Peyer's patch (tissue), 4 donors: ENCODE data around the gene NOS1AP.

Experiments
- POLR2A ChIP-seq, 2 donors: fragments of 450-650 bp; IDR thresholded peaks; one replicate each; pipeline ENCODE4 v1.5.1; 2017; ENCODE audit warnings: antibody characterized with exemption in 2 of 2, mild to moderate bottlenecking in 2 of 2, moderate library complexity in 2 of 2
- TF ChIP-seq, protein P1 (sequence below), 6 experiments: fragments of 450-650 bp in 4 of 6; fragments of 200-600 bp in 2 of 6; sonication (generic) in 1 of 6; IDR thresholded peaks; one replicate each; pipeline ENCODE4 v1.5.1; 2017 to 2019; ENCODE audit warnings: antibody characterized with exemption in 6 of 6, mild to moderate bottlenecking in 3 of 6, moderate library complexity in 1 of 6

DNA sequence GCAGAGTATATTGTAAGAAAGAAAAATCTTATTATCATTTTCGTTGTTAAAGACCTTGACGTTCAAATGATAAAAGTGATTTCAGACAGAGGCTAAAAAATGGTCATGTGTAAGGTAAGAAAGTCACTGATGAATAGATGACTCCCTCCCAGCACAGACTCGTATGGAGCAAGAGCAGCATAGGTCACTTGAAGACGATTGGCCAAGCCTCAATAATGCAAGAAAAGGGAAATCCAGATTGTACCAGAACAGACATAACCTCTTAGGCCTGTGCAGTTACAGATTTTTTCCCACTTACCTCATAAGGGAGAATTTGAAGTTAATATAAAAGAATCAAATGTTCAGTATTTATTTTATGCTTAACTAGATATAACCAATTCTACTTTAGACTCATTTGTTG, 29.5 kb upstream of the NOS1AP start:
- TF ChIP-seq, protein P1, sequence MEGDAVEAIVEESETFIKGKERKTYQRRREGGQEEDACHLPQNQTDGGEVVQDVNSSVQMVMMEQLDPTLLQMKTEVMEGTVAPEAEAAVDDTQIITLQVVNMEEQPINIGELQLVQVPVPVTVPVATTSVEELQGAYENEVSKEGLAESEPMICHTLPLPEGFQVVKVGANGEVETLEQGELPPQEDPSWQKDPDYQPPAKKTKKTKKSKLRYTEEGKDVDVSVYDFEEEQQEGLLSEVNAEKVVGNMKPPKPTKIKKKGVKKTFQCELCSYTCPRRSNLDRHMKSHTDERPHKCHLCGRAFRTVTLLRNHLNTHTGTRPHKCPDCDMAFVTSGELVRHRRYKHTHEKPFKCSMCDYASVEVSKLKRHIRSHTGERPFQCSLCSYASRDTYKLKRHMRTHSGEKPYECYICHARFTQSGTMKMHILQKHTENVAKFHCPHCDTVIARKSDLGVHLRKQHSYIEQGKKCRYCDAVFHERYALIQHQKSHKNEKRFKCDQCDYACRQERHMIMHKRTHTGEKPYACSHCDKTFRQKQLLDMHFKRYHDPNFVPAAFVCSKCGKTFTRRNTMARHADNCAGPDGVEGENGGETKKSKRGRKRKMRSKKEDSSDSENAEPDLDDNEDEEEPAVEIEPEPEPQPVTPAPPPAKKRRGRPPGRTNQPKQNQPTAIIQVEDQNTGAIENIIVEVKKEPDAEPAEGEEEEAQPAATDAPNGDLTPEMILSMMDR (IDR thresholded peaks at IDR 0.05) = no peak
- no peak for TF ChIP-seq POLR2A (IDR thresholded peaks at IDR 0.05)
